Activated CD4-positive, alpha-beta T cell treated with anti-CD3 and anti-CD28 coated beads, Interleukin-2, amount 50 U/mL, for 16 hours (primary cell): Measurements from ENCODE around the gene ZNF593OS.
A peak's percentile ranks its signal among the peaks of the same experiment; 100 is the strongest.

Experiments used
- DNase-seq: peaks from one replicate; pipeline ENCODE4 v3.0.0-alpha.2; 2020

Gene ZNF593OS

DNA sequence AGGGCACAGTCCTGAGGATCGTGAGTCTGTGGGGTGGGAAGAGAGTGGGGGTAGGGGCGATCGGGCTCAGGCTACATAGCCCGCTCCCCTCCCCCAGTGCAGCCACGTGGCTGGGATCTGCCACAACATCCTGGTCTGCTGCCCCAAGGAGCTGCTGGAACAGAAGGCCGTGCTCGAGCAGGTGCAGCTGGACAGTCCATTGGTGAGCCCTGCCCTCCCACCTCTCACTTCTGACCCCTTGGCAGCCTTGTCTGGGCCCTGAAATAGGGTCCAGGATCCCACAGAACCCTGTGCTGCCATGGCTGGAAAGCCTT lies 10.7 kb upstream of the ZNF593OS start:
- no peak for DNase-seq

GRCh38 chr1:26181586-26182382 lies 10.2 kb upstream of the ZNF593OS start:
- no peak for DNase-seq

DNA sequence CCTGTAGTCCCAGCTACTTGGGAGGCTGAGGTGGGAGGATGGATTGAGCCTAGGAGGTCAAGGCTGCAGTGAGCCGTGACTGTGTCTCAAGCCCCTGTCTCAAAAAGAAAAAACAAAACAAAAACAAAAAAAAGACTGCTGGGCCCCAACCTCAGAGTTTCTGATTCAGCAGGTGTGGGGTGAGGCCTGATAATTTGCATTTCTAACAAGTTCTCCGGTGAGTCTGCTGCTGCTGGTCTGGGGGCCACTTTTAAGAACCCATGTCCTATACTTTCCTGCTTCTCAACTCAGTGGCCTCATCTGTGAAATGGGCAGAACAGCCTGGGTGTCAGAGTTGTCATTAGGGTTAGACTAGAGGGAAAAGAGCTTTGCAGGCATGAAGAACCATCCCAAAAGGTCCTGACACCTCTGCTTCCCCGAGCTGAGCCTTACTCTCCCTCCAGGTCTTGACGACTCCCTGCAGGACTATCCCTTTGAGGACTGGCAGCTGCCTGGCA lies 8.4 kb upstream of the ZNF593OS start:
- no peak for DNase-seq

DNA sequence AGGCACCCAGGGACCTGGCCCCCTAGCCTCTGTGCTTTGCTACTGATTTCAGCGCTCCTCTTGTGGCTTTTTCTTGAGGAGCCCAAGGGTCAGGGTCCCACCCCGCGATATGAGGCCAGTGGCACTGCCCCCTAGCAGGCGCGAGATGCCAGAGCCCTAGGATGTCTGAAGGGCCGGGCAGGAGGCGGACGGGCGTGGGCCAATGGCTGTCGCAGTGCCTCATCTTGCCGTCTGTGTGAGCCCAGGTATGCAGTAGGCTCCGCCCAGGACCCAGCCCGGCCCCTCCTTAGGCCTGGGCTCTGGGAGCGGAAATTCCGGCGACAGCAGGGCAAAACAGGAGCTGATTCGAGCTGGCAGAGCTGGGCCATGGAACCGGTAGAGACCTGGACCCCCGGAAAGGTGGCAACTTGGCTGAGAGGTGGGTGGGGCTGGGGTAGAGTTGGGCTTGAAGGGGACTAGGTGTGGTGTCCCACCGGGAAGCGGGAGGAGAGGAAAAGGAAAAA lies 5.6 kb upstream of the ZNF593OS start, which contains the start of gene CNKSR1:
Gene CNKSR1 (plus strand): TSS at position 310 of the 503 bp plus-strand sequence. CDS start 57 bp downstream, at position 367.
- no peak for DNase-seq

DNA sequence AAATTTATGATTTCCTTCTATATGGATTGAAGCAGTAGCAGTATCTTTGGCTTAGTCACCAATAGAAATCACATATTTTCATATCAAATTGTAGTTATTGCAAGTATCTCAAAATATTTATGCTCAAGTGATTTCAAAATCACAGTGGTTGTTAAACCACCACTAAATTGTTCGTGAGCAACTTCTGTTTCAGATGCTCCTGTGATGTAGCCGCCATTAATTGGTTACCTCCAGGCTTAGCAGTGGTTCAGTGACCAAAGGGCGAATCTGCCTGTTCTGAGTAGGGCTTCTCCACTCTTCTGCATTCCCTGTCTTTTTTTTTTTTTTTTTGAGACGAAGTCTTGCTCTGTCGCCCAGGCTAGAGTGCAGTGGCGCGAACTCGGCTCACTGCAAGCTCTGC lies 3.7 kb upstream of the ZNF593OS start:
- no peak for DNase-seq

GRCh38 chr1:26170472-26170821 lies 1.2 kb downstream of the ZNF593OS start:
- DNase-seq: no peak

- DNase-seq: peak; percentile 95
Observed at GRCh38 chr1:26169669-26170471, 1.8 kb downstream of the ZNF593OS start, which contains the start of gene ZNF593. Gene ZNF593, plus strand, starts transcription at chr1:26169908. Its CDS starts 76 bp downstream, at chr1:26169984.

- no peak for DNase-seq
Observed at GRCh38 chr1:26169198-26169554, 2.5 kb downstream of the ZNF593OS start.

DNA sequence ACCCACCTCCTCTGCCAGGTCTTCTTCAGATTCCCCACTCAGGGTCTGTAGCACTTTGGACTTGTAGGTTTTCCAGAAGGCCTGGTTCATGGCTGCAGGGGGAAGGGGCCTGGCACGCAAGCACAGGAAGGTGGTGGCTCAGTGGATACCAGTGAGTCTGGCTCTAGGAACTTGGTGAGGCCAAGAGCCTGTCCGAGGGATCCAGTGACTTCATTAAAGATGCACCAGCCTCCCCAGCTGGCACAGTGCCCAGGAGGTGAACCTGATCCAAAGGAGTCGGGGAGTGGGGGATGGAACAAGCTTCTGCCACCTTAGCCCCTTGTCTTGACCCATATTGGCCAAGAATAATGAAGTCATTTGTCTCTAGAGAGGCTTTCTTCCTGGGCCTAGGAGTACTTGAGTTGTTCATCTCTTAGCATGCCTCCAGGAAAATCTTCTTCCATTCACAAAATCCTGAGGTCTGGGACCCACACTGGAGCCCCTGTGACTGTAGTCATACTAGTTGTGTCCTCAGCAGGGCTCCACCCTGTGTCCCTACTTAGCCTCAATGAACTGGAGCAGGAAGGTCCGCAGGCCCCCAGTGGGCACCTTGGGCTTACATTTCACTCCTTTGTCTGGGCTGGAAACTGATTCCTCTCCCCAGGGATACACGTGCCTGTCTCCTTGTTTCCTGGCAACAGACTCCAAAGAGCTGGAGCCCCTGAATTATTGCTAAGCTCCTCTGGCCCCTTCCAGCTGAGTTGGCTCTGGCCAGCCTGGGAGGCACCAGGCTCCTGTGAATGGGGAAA lies 3.0 kb downstream of the ZNF593OS start, which contains the start of gene C1orf232:
Gene C1orf232 (minus strand): TSS at position 554 of the 788 bp plus-strand sequence. CDS start 464 bp downstream, at position 90.
- DNase-seq: no peak

- no peak for DNase-seq
Observed at GRCh38 chr1:26166719-26167281, 4.8 kb downstream of the ZNF593OS start.

DNA sequence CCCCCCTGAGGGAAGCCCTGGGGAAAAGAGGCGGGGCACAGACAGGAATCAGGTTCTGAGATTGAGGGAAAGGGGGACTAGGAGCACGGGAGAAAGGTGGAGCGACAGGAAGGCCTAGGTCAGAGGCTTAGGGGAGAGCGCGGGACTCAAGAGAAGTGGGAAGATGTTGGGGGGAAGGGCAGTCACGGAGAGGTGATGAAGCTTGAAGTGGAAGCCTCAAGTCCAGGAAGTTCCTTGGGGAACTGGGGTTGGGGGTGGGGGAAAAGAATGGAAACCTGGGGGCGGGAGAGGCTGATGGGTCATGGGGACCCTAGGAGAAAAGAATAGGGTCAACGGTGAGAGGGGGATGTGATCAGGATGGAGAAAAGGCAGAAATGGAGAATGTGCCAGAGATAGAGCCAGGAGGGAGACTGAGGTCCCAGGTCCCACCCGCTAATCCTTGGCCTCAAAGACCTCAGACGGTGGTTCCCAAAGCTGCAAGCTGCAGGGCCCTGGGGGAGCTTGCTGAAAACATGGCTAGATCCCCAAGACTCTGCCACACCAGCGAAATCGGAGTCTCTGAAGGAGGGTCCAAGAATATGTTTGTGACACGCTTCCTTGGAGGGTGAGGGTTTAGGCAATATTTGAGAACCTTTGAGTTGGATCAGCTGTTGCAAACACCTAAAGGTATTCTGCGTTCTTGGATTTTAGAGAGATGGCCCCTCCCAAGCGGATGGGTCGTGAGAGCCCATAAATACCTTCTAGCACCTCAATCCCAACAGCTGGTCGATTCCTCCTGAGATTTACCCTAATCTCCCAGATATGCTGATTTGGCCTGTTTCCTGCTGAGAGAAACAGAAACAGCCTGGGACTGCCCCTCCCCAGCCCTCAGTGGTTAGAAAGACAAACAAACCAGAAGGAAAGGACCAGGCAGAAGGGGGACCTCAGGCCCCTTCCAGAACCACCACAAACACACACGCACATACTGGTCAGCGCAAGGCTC lies 6.5 kb downstream of the ZNF593OS start:
- DNase-seq: no peak

DNA sequence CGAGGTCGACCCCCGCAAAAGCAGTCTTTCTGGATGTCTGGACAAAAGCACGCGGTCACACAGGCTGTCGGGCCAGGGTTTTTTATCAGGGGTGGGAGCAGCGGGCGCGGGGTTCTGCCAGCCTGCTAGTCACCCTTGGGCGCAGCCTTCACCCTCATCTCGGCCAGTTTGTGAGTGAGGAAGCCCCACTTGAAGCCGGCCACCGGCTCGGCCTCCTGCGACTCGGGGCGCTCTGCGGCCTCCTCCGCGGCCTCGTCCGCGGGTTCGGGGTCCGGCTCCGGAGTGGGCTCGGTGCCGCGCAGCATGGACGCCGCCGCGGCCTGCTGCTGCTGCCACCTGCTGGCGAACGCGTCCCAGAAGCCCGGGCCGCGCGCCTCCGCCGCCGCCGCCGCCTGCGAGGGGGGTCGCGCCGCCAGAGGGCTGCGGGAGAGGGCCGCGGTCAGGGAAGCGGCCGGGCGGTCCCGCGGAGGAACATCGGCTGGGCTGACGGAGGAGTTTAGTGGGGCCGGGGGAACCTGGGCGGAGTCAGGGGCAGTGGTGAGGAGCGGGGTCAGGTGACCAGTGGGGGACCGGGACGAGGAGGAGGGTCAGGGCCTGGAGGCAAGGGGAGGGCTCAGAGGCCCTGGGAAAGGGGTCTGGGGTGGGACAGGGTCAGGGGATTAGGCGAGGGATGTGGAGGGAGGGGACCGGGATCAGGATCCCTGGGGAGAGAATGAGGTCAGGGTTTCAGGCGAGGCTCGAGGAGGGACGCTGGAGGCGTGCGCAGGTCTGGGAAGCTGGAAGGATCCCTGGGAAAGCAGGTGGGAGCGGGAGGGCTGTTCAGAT lies 7.4 kb downstream of the ZNF593OS start:
- no peak for DNase-seq

GRCh38 chr1:26163684-26164035 lies 8.0 kb downstream of the ZNF593OS start:
- DNase-seq: no peak

- DNase-seq: no peak
Observed at GRCh38 chr1:26162220-26162709, 9.4 kb downstream of the ZNF593OS start.

DNA sequence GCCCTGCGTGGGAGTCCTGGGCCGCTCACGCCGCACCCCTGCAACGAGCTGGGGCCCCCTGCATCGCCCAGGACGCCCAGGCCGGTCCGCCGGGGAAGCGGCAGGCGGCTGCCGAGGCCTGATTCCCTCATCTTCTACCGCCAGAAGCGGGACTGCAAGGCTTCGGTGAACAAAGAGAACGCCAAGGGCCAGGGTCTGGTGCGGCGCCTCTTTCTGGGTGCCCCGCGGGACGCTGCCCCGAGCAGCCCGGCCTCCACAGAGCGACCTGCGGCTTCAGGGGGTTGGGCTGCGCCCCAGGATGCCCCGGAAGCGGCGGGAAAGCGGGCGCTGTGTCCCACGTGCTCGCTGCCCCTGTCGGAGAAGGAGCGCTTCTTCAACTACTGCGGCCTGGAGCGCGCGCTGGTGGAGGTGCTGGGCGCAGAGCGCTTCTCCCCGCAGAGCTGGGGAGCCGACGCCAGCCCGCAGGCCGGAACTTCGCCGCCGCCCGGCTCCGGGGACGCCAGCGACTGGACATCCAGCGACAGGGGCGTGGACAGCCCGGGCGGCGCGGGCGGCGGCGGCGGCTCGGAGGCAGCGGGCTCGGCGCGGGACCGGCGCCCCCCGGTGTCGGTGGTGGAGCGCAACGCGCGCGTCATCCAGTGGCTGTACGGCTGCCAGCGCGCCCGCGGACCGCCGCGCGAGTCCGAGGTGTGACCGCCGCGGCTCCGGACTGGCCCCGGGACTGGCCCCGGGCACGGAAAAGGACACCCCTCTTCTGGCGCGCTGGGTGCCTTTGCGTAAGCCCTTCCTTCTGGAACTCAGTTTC lies 10.0 kb downstream of the ZNF593OS start:
- DNase-seq: peak; percentile 32

DNA sequence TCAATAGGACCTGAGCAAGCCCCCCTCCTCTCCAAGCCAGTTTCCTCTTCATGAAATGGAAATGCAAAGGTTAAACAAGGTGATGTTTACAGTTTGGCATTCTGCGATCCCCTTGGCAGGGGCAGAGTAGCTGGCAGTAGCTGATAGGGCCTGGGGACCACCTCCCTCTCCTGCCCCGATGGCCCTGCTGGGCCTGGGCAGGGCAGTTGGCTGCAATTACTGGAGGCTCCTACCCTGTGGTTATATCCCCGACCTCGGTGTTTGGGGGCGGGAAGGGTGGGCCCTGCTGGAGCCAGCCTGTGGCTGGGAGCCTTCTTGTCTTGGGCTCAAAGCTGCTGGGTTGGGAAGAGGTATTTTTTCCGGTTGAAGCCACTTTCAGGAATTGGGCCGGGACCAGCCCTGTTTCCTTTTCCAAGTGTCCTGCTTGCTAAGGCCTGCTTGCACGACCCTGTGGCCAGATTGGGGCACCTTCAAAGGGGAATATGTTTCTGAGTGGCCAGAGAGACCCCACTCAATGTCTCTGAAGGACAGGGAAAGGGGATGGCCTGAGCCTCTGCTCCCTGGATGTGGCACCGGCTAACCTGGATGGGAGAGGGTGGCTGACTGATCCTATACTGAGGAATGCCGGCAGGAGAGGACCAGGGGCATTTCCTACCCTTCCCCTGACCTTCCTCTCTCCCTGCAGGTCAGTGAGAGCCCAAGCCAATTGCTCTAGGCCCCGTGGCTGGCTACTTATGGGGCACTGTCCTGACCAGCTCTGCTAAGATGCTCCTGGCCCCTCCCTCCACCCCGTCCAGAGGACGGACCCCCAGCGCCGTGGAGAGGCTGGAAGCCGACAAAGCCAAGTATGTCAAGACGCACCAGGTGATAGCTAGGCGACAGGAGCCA lies 10.9 kb downstream of the ZNF593OS start:
- no peak for DNase-seq

- no peak for DNase-seq
Observed at GRCh38 chr1:26159743-26160039, 11.9 kb downstream of the ZNF593OS start.
